Aorta (tissue), 5 donors: ENCODE results near the gene NBEA. TPM values are rescaled to one million over a fixed set of nuclear protein-coding genes. Genes with fewer than 3 reads are reported as not detected.

ENCODE experiments used
- ATAC-seq: fragments of 200-7000 bp; cut with Tn5 transposase; one replicate; pipeline ENCODE4 v1.9.1; 2022; ENCODE audit warnings: moderate library complexity; ENCODE audit not compliant: low FRiP score
- DNase-seq, 2 donors: peaks; one replicate each; pipeline ENCODE4 v3.0.0-alpha.2; 2020
- H3K27ac ChIP-seq, 2 donors: one replicate each; pipeline ENCODE4 v1.5.1; 2013; ENCODE audit warnings: low read length in 2 of 2, mild to moderate bottlenecking in 2 of 2, moderate library complexity in 2 of 2, control low read depth in 1 of 2, inconsistent platforms in 1 of 2, low read depth in 1 of 2
- H3K27me3 ChIP-seq, 2 donors: one replicate each; pipeline ENCODE4 v1.6.1; 2013; ENCODE audit warnings: control low read depth in 1 of 2, low read length in 1 of 2, mild to moderate bottlenecking in 1 of 2, moderate library complexity in 1 of 2; ENCODE audit not compliant: insufficient read depth in 2 of 2, control insufficient read depth in 1 of 2
- H3K36me3 ChIP-seq, 2 donors: one replicate each; pipeline ENCODE4 v1.6.1; 2013; ENCODE audit warnings: control low read depth in 1 of 2, low read length in 1 of 2, mild to moderate bottlenecking in 1 of 2; ENCODE audit not compliant: insufficient read depth in 2 of 2, control insufficient read depth in 1 of 2
- H3K4me1 ChIP-seq, 2 donors: one replicate each; pipeline ENCODE4 v1.6.1; 2013; ENCODE audit warnings: low read length in 2 of 2, control low read depth in 1 of 2, mild to moderate bottlenecking in 1 of 2, moderate library complexity in 1 of 2; ENCODE audit not compliant: insufficient read depth in 2 of 2, control insufficient read depth in 1 of 2
- H3K4me3 ChIP-seq, 2 donors: one replicate each; pipeline ENCODE4 v1.5.1; 2013; ENCODE audit warnings: low read length in 2 of 2, control low read depth in 1 of 2, mild to moderate bottlenecking in 1 of 2
- H3K9me3 ChIP-seq: one replicate; pipeline ENCODE4 v1.6.1; 2013; ENCODE audit warnings: mild to moderate bottlenecking, low read length; ENCODE audit not compliant: control insufficient read depth
- WGBS, 2 donors: extraction: QIAGEN DNeasy Blood & Tissue Kit; methylation state at CpG; one replicate each; pipeline ENCODE4 v1.1.7; 2013; 5-methylcytosine and 5-hydroxymethylcytosine counted together
- intact Hi-C, 2 donors: fragments of 100-400 bp; cut with DNase I; formaldehyde crosslinking; loops; one replicate each; pipeline versions ENCODE4 v1.14.2 to v1.15.0; 2022
- polyA plus RNA-seq, 2 donors: library from polyadenylated mRNA; stranded (reverse); fragments of 200-250 nt; gene quantifications; one replicate each; pipeline ENCODE4 v1.2.3, GENCODE V29; 2013
- total RNA-seq, 2 donors: library from RNA; stranded (reverse); fragmentation: NEBNext Ultra II Directional; extraction: Animal tissue kit (Norgen Biotek cat#: 25700); gene quantifications; one replicate each; pipeline ENCODE4 v1.2.1, GENCODE V29; 2021
- donor health status: healthy with polysubstance abuse.
- donor health status: Bipolar disorder and iron deficiency.
- donor health status: DM: no; HTN: no; CAD: no.
- donor health status: DM: no; HTN: no; CAD: no.
- donor health status: DM: yes; HTN: yes; CAD: no.

Gene NBEA
- total and polyA plus RNA-seq, 4 donors = 1.9 to 14.7 (median 8.8) TPM

- no peak for ATAC-seq
- intact Hi-C loops = no loop called here
- no peaks in the 10 kb centered on the region for H3K4me1 ChIP-seq
- DNase-seq = no peak
- no peaks in the 10 kb centered on the region for H3K36me3 ChIP-seq
- no peaks in the 10 kb centered on the region for H3K9me3 ChIP-seq
- H3K27ac ChIP-seq = no peak overlapping the region
- H3K4me3 ChIP-seq = no peak overlapping the region
- WGBS, 2 donors = 93 to 97% methylated on average over 3 of the region's 3 CpGs
- no peaks in the 10 kb centered on the region for H3K27me3 ChIP-seq
Measured at GRCh38 chr13:35343417-35343816, 401.3 kb downstream of the NBEA start.

DNA sequence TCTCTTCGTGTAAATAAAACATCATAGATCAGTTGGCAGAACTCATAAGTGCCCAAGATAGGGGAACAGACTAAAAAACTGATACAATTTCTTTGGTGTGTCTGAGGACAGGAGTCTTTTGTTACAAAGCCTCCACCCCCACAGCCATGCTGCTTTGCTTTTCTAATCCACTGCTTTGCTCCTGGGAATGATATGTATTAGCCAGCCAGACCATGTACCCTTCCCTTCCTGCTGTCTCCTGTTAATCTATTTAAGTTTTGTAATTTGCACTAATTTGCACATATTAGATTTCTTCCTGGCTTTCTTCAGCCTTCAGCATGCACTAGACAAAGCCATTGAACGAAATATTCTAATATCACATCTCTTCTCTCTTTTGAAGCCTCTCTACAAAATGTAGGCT is 403.9 kb downstream of the NBEA start:
- no peak overlapping the region for H3K27ac ChIP-seq
- WGBS, 2 donors = 82 to 84% methylated on average over 2 of the region's 2 CpGs
- intact Hi-C loops = no loop called here
- no peaks in the 10 kb centered on the region for H3K9me3 ChIP-seq
- no peaks in the 10 kb centered on the region for H3K27me3 ChIP-seq
- no peaks in the 10 kb centered on the region for H3K36me3 ChIP-seq
- DNase-seq = no peak
- no peak overlapping the region for H3K4me3 ChIP-seq
- ATAC-seq = no peak
- H3K4me1 ChIP-seq = no peaks in the 10 kb centered on the region

- Histone ChIP-seq H3K36me3 (no peaks in the 10 kb centered on the region), H3K4me1 (no peaks in the 10 kb centered on the region), H3K9me3 (no peaks in the 10 kb centered on the region), H3K4me3 (no peak overlapping the region), H3K27me3 (no peaks in the 10 kb centered on the region), H3K27ac (no peak overlapping the region)
- WGBS, 2 donors = 74 to 76% methylated on average over 4 of the region's 4 CpGs
- DNase-seq = no peak
- intact Hi-C loops = no loop called here
- no peak for ATAC-seq
Measured at GRCh38 chr13:35346494-35346893, 404.4 kb downstream of the NBEA start.

GRCh38 chr13:35347679-35348205 is 405.7 kb downstream of the NBEA start:
- H3K36me3 ChIP-seq = no peaks in the 10 kb centered on the region
- ATAC-seq = no peak
- 41 to 70% methylated on average over 1 of the region's 1 CpG for WGBS, 2 donors

GRCh38 chr13:35349052-35349451 is 407.0 kb downstream of the NBEA start:
- DNase-seq = no peak
- H3K27ac ChIP-seq = no peak overlapping the region
- no peaks in the 10 kb centered on the region for H3K36me3 ChIP-seq
- no peaks in the 10 kb centered on the region for H3K27me3 ChIP-seq
- H3K4me1 ChIP-seq = no peaks in the 10 kb centered on the region
- no peak for ATAC-seq
- H3K9me3 ChIP-seq = no peaks in the 10 kb centered on the region
- intact Hi-C loops = no loop called here
- no peak overlapping the region for H3K4me3 ChIP-seq
- 69 to 83% methylated on average over 2 of the region's 2 CpGs for WGBS, 2 donors

More at GRCh38 chr13:35347679-35348205, 405.7 kb downstream of the NBEA start:
- no peaks in the 10 kb centered on the region for H3K9me3 ChIP-seq
- no peaks in the 10 kb centered on the region for H3K4me1 ChIP-seq
- no peak overlapping the region for H3K27ac ChIP-seq
- no peak for DNase-seq
- no peaks in the 10 kb centered on the region for H3K27me3 ChIP-seq
- intact Hi-C loops = no loop called here
- H3K4me3 ChIP-seq = no peak overlapping the region

GRCh38 chr13:35349673-35350278 is 407.7 kb downstream of the NBEA start:
- ATAC-seq = no peak
- 53 to 65% methylated on average over 5 of the region's 5 CpGs for WGBS, 2 donors
- Histone ChIP-seq H3K27me3 (no peaks in the 10 kb centered on the region), H3K36me3 (no peaks in the 10 kb centered on the region), H3K9me3 (no peaks in the 10 kb centered on the region), H3K4me3 (no peak overlapping the region), H3K27ac (no peak overlapping the region), H3K4me1 (no peaks in the 10 kb centered on the region)
- intact Hi-C loops = no loop called here
- no peak for DNase-seq

GRCh38 chr13:35354285-35354684 is 412.2 kb downstream of the NBEA start:
- 90 to 93% methylated on average over 2 of the region's 2 CpGs for WGBS, 2 donors
- intact Hi-C loops = no loop called here

DNA sequence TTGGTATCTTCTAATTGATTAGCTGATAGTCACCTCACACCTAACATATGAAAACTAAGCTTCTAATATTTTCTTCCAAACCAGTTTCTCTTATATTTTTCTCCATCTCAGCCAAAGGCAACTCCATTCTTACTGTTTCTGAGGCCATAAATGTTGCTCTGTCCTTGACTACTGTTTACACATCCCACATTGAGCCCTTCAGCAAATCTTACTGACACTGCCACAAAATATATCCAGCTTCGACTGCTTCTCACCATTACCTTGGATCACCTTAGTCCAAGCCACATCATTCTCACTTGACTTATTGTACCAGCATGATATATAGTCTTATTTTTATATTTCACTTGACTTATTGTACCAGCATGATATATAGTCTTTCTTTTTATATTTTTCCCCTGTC is 412.8 kb downstream of the NBEA start:
- Histone ChIP-seq H3K27ac (no peak overlapping the region), H3K27me3 (no peaks in the 10 kb centered on the region), H3K9me3 (no peaks in the 10 kb centered on the region), H3K4me1 (no peaks in the 10 kb centered on the region), H3K4me3 (no peak overlapping the region), H3K36me3 (no peaks in the 10 kb centered on the region)
- WGBS, 2 donors = 83 to 84% methylated on average over 1 of the region's 1 CpG
- ATAC-seq (no peak), DNase-seq (no peak)
- intact Hi-C loops = no loop called here

More at GRCh38 chr13:35354285-35354684, 412.2 kb downstream of the NBEA start:
- no peaks in the 10 kb centered on the region for H3K36me3 ChIP-seq
- no peak overlapping the region for H3K27ac ChIP-seq
- ATAC-seq (no peak), DNase-seq (no peak)
- H3K4me3 ChIP-seq = no peak overlapping the region
- no peaks in the 10 kb centered on the region for H3K9me3 ChIP-seq
- H3K4me1 ChIP-seq = no peaks in the 10 kb centered on the region
- no peaks in the 10 kb centered on the region for H3K27me3 ChIP-seq

- no peak overlapping the region for H3K4me3 ChIP-seq
- 78 to 84% methylated on average over 2 of the region's 2 CpGs for WGBS, 2 donors
- no peaks in the 10 kb centered on the region for H3K9me3 ChIP-seq
- DNase-seq (no peak), ATAC-seq (no peak)
- H3K27me3 ChIP-seq = no peaks in the 10 kb centered on the region
- H3K36me3 ChIP-seq = no peaks in the 10 kb centered on the region
- H3K4me1 ChIP-seq = no peaks in the 10 kb centered on the region
- H3K27ac ChIP-seq = no peak overlapping the region
- intact Hi-C loops = no loop called here
Measured at GRCh38 chr13:35356572-35356971, 414.5 kb downstream of the NBEA start.
